OCI-LY7 (cell line): ENCODE results near the gene KLHL1. TPM values are rescaled to one million over a fixed set of nuclear protein-coding genes. Genes with fewer than 3 reads are reported as not detected.

Experiments used
- BruUV-seq: library from RNA; stranded (reverse); fragments of 400-500 nt; replicated peaks from 2 replicates; lab custom pipeline; 2021; lab: Mats Ljungman, UMichigan
- CTCF ChIA-PET: fragments of 300-600 bp; sonication (Branson Sonifier 250); formaldehyde crosslinking; loops from one replicate; lab custom pipeline; 2022; ENCODE audit warnings: antibody characterized with exemption; ENCODE audit not compliant: unreplicated experiment; lab: Charles Lee
- POLR2A ChIA-PET: fragments of 300-600 bp; sonication (Branson Sonifier 250); formaldehyde crosslinking; loops from one replicate; lab custom pipeline; 2022; ENCODE audit warnings: antibody characterized with exemption; lab: Charles Lee
- DNase-seq: peaks from one replicate; pipeline ENCODE4 v3.0.0-alpha.2; 2015; ENCODE audit warnings: low spot score
- H2AFZ ChIP-seq: fragments of 200-600 bp; sonication (generic), shearing (Covaris generic); 2 replicates; pipeline ENCODE4 v1.6.1; 2014; ENCODE audit warnings: mild to moderate bottlenecking, antibody characterized with exemption, low read length, moderate library complexity
- H3K27ac ChIP-seq: fragments of 200-600 bp; sonication (generic); 2 replicates; pipeline ENCODE4 v1.5.1; 2014; ENCODE audit warnings: mixed run types, low read depth, mild to moderate bottlenecking, moderate library complexity, low read length, inconsistent platforms; ENCODE audit not compliant: poor library complexity, severe bottlenecking
- H3K36me3 ChIP-seq: fragments of 200-600 bp; sonication (generic); 2 replicates; pipeline ENCODE4 v1.6.1; 2014; ENCODE audit warnings: mild to moderate bottlenecking, antibody characterized with exemption, low read length, moderate library complexity, mixed read lengths; ENCODE audit not compliant: insufficient read depth
- H3K4me1 ChIP-seq: fragments of 200-600 bp; sonication (generic); 2 replicates; pipeline ENCODE4 v1.5.1; 2014; ENCODE audit warnings: mild to moderate bottlenecking, low read length; ENCODE audit not compliant: insufficient read depth, poor library complexity, severe bottlenecking
- H3K4me2 ChIP-seq: fragments of 200-600 bp; sonication (generic); 2 replicates; pipeline ENCODE4 v1.6.1; 2014; ENCODE audit warnings: mild to moderate bottlenecking, low read length
- H3K4me3 ChIP-seq: fragments of 200-600 bp; sonication (generic); 2 replicates; pipeline ENCODE4 v1.5.1; 2014; ENCODE audit warnings: mild to moderate bottlenecking, low read depth, low read length; ENCODE audit not compliant: poor library complexity, severe bottlenecking
- H3K79me2 ChIP-seq: fragments of 200-600 bp; sonication (generic); 2 replicates; pipeline ENCODE4 v1.6.1; 2016; ENCODE audit warnings: low read depth, mild to moderate bottlenecking, low read length, moderate library complexity, mixed read lengths; ENCODE audit not compliant: insufficient read depth
- H3K9me2 ChIP-seq: fragments of 200-600 bp; sonication (generic); 2 replicates; pipeline ENCODE4 v1.6.1; 2016; ENCODE audit warnings: mild to moderate bottlenecking, low read length, mixed read lengths; ENCODE audit not compliant: insufficient read depth
- H3K9me3 ChIP-seq: fragments of 200-600 bp; sonication (generic); 2 replicates; pipeline ENCODE4 v1.6.1; 2014; ENCODE audit warnings: mild to moderate bottlenecking, mixed run types, low read length, mixed read lengths
- H4K20me1 ChIP-seq: fragments of 200-600 bp; sonication (generic); 2 replicates; pipeline ENCODE4 v1.6.1; 2014; ENCODE audit warnings: mild to moderate bottlenecking, antibody characterized with exemption, low read length, moderate library complexity, mixed read lengths; ENCODE audit not compliant: insufficient read depth
- CTCF ChIP-seq: fragments of 200-600 bp; sonication (generic); conservative IDR thresholded peaks from 2 replicates; pipeline ENCODE4 v1.5.1; 2014; ENCODE audit warnings: mild to moderate bottlenecking, antibody characterized with exemption, low read length, moderate library complexity, mixed read lengths
- EZH2phosphoT487 ChIP-seq: fragments of 200-600 bp; sonication (generic); IDR thresholded peaks from 2 replicates; pipeline ENCODE4 v1.6.1; 2018; ENCODE audit warnings: low read depth, borderline replicate concordance, mild to moderate bottlenecking, mixed run types, antibody characterized with exemption, low read length, moderate library complexity, mixed read lengths
- intact Hi-C: fragments of 100-400 bp; cut with micrococcal nuclease; formaldehyde crosslinking; loops from one replicate; pipeline ENCODE4 v1.10.0; 2022; ENCODE audit not compliant: unreplicated experiment
- total RNA-seq, 2 experiments: library from RNA; depleted of rRNA in 1 of 2; stranded (reverse); fragments of >200 nt in 1 of 2; shearing (Covaris generic) in 1 of 2; gene quantifications; 2 replicates each; pipeline ENCODE4 v1.2.3, GENCODE V29; 2014 to 2022

Gene KLHL1
- total RNA-seq, 2 experiments from 2014 or later = not detected

GRCh38 chr13:70090036-70090723 lies 18.1 kb downstream of the KLHL1 start:
- H3K4me1 ChIP-seq = no peaks in the 10 kb centered on the region
- no peak overlapping the region for H3K4me3 ChIP-seq
- no peaks in the 10 kb centered on the region for H4K20me1 ChIP-seq
- DNase-seq = no peak
- H3K4me2 ChIP-seq = no peak overlapping the region
- ChIA-PET CTCF (no interaction called here), POLR2A (no interaction called here)
- H3K27ac ChIP-seq = no peak overlapping the region
- H3K9me2 ChIP-seq = no peaks in the 10 kb centered on the region
- intact Hi-C loops = no loop called here
- BruUV-seq = no TSS peak
- no peaks in the 10 kb centered on the region for H3K9me3 ChIP-seq
- H3K36me3 ChIP-seq = no peaks in the 10 kb centered on the region
- H2AFZ ChIP-seq = no peak overlapping the region
- no peaks in the 10 kb centered on the region for H3K79me2 ChIP-seq
- no peak for TF ChIP-seq EZH2phosphoT487
- no peak for TF ChIP-seq CTCF

GRCh38 chr13:70088926-70089325 lies 19.3 kb downstream of the KLHL1 start:
- intact Hi-C loops = no loop called here

More at GRCh38 chr13:70088926-70089325, 19.3 kb downstream of the KLHL1 start:
- Histone ChIP-seq H3K27ac (no peak overlapping the region), H4K20me1 (no peaks in the 10 kb centered on the region), H3K9me3 (no peaks in the 10 kb centered on the region), H3K79me2 (no peaks in the 10 kb centered on the region), H3K4me1 (no peaks in the 10 kb centered on the region), H3K4me3 (no peak overlapping the region), H3K4me2 (no peak overlapping the region), H2AFZ (no peak overlapping the region), H3K9me2 (no peaks in the 10 kb centered on the region), H3K36me3 (no peaks in the 10 kb centered on the region)
- CTCF ChIA-PET = no interaction called here
- POLR2A ChIA-PET = interaction anchor here (0.8 to 1.3 kb wide), 2 partner anchors 62 to 1016 kb away, joined by 3 read pairs; no protein-coding TSS in a partner anchor
- TF ChIP-seq CTCF = no peak
- TF ChIP-seq EZH2phosphoT487 = no peak
- DNase-seq = no peak
- BruUV-seq = no TSS peak
